Hepatocyte (in vitro differentiated cells): ENCODE measurements around the gene MCM3. TPM values are rescaled to one million over a fixed set of nuclear protein-coding genes. Genes with fewer than 3 reads are reported as not detected.

ENCODE experiments used
- DNase-seq: peaks from one replicate; pipeline ENCODE4 v3.0.0-alpha.2; 2016; ENCODE audit warnings: low spot score
- H2AFZ ChIP-seq: fragments of 200-600 bp; sonication (generic); 2 replicates; pipeline ENCODE4 v1.6.0; 2016; ENCODE audit warnings: antibody characterized with exemption, mild to moderate bottlenecking
- H3K27ac ChIP-seq: fragments of 200-600 bp; sonication (generic); 2 replicates; pipeline ENCODE4 v1.5.1; 2016; ENCODE audit warnings: mild to moderate bottlenecking
- H3K27me3 ChIP-seq: fragments of 200-600 bp; sonication (generic); 2 replicates; pipeline ENCODE4 v1.6.1; 2016
- H3K36me3 ChIP-seq: fragments of 200-600 bp; sonication (generic); replicated peaks from 2 replicates; pipeline ENCODE4 v1.5.1; 2016; ENCODE audit warnings: low read depth; ENCODE audit not compliant: insufficient read depth
- H3K4me1 ChIP-seq: fragments of 200-600 bp; sonication (generic); 2 replicates; pipeline ENCODE4 v1.5.1; 2016; ENCODE audit warnings: mild to moderate bottlenecking, moderate library complexity; ENCODE audit not compliant: insufficient read depth
- H3K4me2 ChIP-seq: fragments of 200-600 bp; sonication (generic); 2 replicates; pipeline ENCODE4 v1.6.0; 2016
- H3K4me3 ChIP-seq: fragments of 200-600 bp; sonication (generic); 2 replicates; pipeline ENCODE4 v1.5.1; 2016; ENCODE audit warnings: mild to moderate bottlenecking
- H3K79me2 ChIP-seq: fragments of 200-600 bp; sonication (generic); 2 replicates; pipeline ENCODE4 v1.6.0; 2017; ENCODE audit warnings: mild to moderate bottlenecking
- H3K9me2 ChIP-seq: fragments of 200-600 bp; sonication (generic); replicated peaks from 2 replicates; pipeline ENCODE4 v1.6.0; 2017; ENCODE audit warnings: mild to moderate bottlenecking; ENCODE audit not compliant: insufficient read depth
- H3K9me3 ChIP-seq: fragments of 200-600 bp; sonication (generic); 2 replicates; pipeline ENCODE4 v1.5.1; 2016; ENCODE audit warnings: low read depth, mild to moderate bottlenecking
- H4K20me1 ChIP-seq: fragments of 200-600 bp; sonication (generic); 2 replicates; pipeline ENCODE4 v1.6.0; 2016; ENCODE audit warnings: mild to moderate bottlenecking; ENCODE audit not compliant: insufficient read depth, poor library complexity, severe bottlenecking
- CTCF ChIP-seq: fragments of 200-600 bp; sonication (generic); IDR thresholded peaks from 2 replicates; pipeline ENCODE4 v1.5.1; 2016; ENCODE audit warnings: antibody characterized with exemption, mild to moderate bottlenecking; ENCODE audit not compliant: poor library complexity
- EZH2 ChIP-seq: fragments of 200-600 bp; sonication (generic); IDR thresholded peaks from 2 replicates; pipeline ENCODE4 v1.6.1; 2016; ENCODE audit warnings: antibody characterized with exemption, mild to moderate bottlenecking, borderline replicate concordance
- EZH2phosphoT487 ChIP-seq: fragments of 200-600 bp; sonication (generic); IDR thresholded peaks from one replicate; pipeline ENCODE4 v1.6.1; 2018; ENCODE audit warnings: antibody characterized with exemption, mild to moderate bottlenecking, low read depth, moderate library complexity; ENCODE audit not compliant: unreplicated experiment, severe bottlenecking
- WGBS: methylation state at CpG from one replicate; pipeline ENCODE4 v1.1.6; 2016; ENCODE audit warnings: low lambda C conversion rate; ENCODE audit errors: missing lambda C conversion rate; 5-methylcytosine and 5-hydroxymethylcytosine counted together
- polyA plus RNA-seq: library from polyadenylated mRNA; unstranded; fragments of >200 nt; fragmentation: Nextera tagmentation; extraction: Ambion mirVana; gene quantifications from 2 replicates; pipeline ENCODE4 v1.2.1, GENCODE V29; 2016
- total RNA-seq: library from RNA; depleted of rRNA; stranded (reverse); fragments of >200 nt; gene quantifications from 2 replicates; pipeline ENCODE4 v1.2.3, GENCODE V29; 2014

The MCM3 gene
- total and polyA plus RNA-seq, 2 experiments from 2014 or later = 33.8 to 40.7 TPM

- no peaks in the 10 kb centered on the region for H3K4me1 ChIP-seq
- H3K36me3 ChIP-seq = no peaks in the 10 kb centered on the region
- H3K4me2 ChIP-seq = no peak overlapping the region
- H3K27ac ChIP-seq = no peak overlapping the region
- H3K9me3 ChIP-seq = no peaks in the 10 kb centered on the region
- DNase-seq = no peak
- no peaks in the 10 kb centered on the region for H4K20me1 ChIP-seq
- TF ChIP-seq CTCF (no peak), EZH2 (no peak), EZH2phosphoT487 (no peak)
- no peak overlapping the region for H3K4me3 ChIP-seq
- no peak overlapping the region for H2AFZ ChIP-seq
- no peaks in the 10 kb centered on the region for H3K9me2 ChIP-seq
- H3K27me3 ChIP-seq = no peaks in the 10 kb centered on the region
- WGBS = 94% methylated on average over 2 of the region's 2 CpGs
- no peaks in the 10 kb centered on the region for H3K79me2 ChIP-seq
These were observed 29.1 kb downstream of the MCM3 start for GRCh38 chr6:52255434-52255833.

- Histone ChIP-seq H3K27ac (no peak overlapping the region), H3K4me3 (no peak overlapping the region), H4K20me1 (no peaks in the 10 kb centered on the region), H3K9me2 (no peaks in the 10 kb centered on the region), H3K36me3 (no peaks in the 10 kb centered on the region), H3K79me2 (no peaks in the 10 kb centered on the region), H3K9me3 (no peaks in the 10 kb centered on the region), H3K4me2 (no peak overlapping the region), H3K4me1 (no peaks in the 10 kb centered on the region), H3K27me3 (no peaks in the 10 kb centered on the region), H2AFZ (no peak overlapping the region)
- 97% methylated on average over 8 of the region's 8 CpGs for WGBS
- no peak for TF ChIP-seq EZH2
- TF ChIP-seq CTCF = no peak
- TF ChIP-seq EZH2phosphoT487 = no peak
- DNase-seq = no peak
These were observed 29.7 kb downstream of the MCM3 start for GRCh38 chr6:52254731-52255378.

- no peaks in the 10 kb centered on the region for H4K20me1 ChIP-seq
- H3K4me2 ChIP-seq = no peak overlapping the region
- no peak overlapping the region for H2AFZ ChIP-seq
- H3K9me3 ChIP-seq = no peaks in the 10 kb centered on the region
- H3K27me3 ChIP-seq = no peaks in the 10 kb centered on the region
- no peaks in the 10 kb centered on the region for H3K4me1 ChIP-seq
- TF ChIP-seq EZH2phosphoT487 (no peak), EZH2 (no peak), CTCF (no peak)
- H3K36me3 ChIP-seq = no peaks in the 10 kb centered on the region
- H3K9me2 ChIP-seq = no peaks in the 10 kb centered on the region
- no peak for DNase-seq
- no peak overlapping the region for H3K27ac ChIP-seq
- no peaks in the 10 kb centered on the region for H3K79me2 ChIP-seq
- WGBS = 59% methylated on average over 9 of the region's 9 CpGs
- no peak overlapping the region for H3K4me3 ChIP-seq
These were observed 31.0 kb downstream of the MCM3 start for GRCh38 chr6:52253494-52253893.
